Measurements from ENCODE around the gene GLIS1. TPM values are rescaled to one million over a fixed set of nuclear protein-coding genes. Genes with fewer than 3 reads are reported as not detected.

The GLIS1 gene
- total and polyA plus RNA-seq, 2 experiments from 2014 or later: 0.26 to 0.31 TPM

DNA sequence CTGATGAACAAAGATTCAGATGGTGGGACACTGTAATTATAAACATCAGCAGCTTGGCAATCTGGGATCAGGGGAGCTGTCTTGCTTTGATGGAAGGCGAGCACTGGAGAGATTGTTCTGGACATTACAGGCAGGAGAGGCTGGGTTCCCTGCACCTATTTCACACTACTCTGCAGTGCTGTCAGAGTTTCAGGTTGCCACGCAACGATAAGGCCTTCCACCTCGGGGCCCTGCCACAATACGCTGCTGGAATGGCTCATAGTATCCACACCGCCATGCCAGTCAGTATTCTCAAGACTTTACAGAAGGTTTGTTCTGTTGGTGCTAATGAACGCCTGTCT lies 96.8 kb downstream of the GLIS1 start:
- Mint-ChIP-seq H3K4me1 (peaks cover 22% of the 10 kb centered on the region; the same call in 2 of the 3 replicates), H3K9me3 (no peaks in the 10 kb centered on the region), H3K4me3 (no peak overlapping the region), H3K27ac (no peak overlapping the region), H3K27me3 (ENCODE audit: insufficient read depth, low read depth, poor library complexity) (peaks cover 16% of the 10 kb centered on the region), H3K36me3 (ENCODE audit: low read depth) (no peaks in the 10 kb centered on the region; the same call in 2 of the 3 replicates)
- TF ChIP-seq EZH2phosphoT487 (IDR thresholded peaks at IDR 0.05; ENCODE audit: unreplicated experiment): no peak
- TF ChIP-seq, protein P1, sequence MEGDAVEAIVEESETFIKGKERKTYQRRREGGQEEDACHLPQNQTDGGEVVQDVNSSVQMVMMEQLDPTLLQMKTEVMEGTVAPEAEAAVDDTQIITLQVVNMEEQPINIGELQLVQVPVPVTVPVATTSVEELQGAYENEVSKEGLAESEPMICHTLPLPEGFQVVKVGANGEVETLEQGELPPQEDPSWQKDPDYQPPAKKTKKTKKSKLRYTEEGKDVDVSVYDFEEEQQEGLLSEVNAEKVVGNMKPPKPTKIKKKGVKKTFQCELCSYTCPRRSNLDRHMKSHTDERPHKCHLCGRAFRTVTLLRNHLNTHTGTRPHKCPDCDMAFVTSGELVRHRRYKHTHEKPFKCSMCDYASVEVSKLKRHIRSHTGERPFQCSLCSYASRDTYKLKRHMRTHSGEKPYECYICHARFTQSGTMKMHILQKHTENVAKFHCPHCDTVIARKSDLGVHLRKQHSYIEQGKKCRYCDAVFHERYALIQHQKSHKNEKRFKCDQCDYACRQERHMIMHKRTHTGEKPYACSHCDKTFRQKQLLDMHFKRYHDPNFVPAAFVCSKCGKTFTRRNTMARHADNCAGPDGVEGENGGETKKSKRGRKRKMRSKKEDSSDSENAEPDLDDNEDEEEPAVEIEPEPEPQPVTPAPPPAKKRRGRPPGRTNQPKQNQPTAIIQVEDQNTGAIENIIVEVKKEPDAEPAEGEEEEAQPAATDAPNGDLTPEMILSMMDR (conservative IDR thresholded peaks at IDR 0.05; ENCODE audit: low read depth in 2 of 2): no peak
- TF ChIP-seq CREB1 (CRISPR knock-in tag; IDR thresholded peaks at IDR 0.05; ENCODE audit: low read depth): no peak
- no peak for TF ChIP-seq ETS1 (IDR thresholded peaks at IDR 0.05)
- no peak for TF ChIP-seq POLR2AphosphoS5 (IDR thresholded peaks at IDR 0.05; ENCODE audit: low read depth)
- TF ChIP-seq, protein P2, sequence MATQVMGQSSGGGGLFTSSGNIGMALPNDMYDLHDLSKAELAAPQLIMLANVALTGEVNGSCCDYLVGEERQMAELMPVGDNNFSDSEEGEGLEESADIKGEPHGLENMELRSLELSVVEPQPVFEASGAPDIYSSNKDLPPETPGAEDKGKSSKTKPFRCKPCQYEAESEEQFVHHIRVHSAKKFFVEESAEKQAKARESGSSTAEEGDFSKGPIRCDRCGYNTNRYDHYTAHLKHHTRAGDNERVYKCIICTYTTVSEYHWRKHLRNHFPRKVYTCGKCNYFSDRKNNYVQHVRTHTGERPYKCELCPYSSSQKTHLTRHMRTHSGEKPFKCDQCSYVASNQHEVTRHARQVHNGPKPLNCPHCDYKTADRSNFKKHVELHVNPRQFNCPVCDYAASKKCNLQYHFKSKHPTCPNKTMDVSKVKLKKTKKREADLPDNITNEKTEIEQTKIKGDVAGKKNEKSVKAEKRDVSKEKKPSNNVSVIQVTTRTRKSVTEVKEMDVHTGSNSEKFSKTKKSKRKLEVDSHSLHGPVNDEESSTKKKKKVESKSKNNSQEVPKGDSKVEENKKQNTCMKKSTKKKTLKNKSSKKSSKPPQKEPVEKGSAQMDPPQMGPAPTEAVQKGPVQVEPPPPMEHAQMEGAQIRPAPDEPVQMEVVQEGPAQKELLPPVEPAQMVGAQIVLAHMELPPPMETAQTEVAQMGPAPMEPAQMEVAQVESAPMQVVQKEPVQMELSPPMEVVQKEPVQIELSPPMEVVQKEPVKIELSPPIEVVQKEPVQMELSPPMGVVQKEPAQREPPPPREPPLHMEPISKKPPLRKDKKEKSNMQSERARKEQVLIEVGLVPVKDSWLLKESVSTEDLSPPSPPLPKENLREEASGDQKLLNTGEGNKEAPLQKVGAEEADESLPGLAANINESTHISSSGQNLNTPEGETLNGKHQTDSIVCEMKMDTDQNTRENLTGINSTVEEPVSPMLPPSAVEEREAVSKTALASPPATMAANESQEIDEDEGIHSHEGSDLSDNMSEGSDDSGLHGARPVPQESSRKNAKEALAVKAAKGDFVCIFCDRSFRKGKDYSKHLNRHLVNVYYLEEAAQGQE (IDR thresholded peaks at IDR 0.05; ENCODE audit: unreplicated experiment): no peak
- no peak for TF ChIP-seq EZH2 (IDR thresholded peaks at IDR 0.05; ENCODE audit: low read depth, unreplicated experiment)
- TF ChIP-seq STAT1 (IDR thresholded peaks at IDR 0.05; ENCODE audit: unreplicated experiment): no peak
- TF ChIP-seq, protein P3, sequence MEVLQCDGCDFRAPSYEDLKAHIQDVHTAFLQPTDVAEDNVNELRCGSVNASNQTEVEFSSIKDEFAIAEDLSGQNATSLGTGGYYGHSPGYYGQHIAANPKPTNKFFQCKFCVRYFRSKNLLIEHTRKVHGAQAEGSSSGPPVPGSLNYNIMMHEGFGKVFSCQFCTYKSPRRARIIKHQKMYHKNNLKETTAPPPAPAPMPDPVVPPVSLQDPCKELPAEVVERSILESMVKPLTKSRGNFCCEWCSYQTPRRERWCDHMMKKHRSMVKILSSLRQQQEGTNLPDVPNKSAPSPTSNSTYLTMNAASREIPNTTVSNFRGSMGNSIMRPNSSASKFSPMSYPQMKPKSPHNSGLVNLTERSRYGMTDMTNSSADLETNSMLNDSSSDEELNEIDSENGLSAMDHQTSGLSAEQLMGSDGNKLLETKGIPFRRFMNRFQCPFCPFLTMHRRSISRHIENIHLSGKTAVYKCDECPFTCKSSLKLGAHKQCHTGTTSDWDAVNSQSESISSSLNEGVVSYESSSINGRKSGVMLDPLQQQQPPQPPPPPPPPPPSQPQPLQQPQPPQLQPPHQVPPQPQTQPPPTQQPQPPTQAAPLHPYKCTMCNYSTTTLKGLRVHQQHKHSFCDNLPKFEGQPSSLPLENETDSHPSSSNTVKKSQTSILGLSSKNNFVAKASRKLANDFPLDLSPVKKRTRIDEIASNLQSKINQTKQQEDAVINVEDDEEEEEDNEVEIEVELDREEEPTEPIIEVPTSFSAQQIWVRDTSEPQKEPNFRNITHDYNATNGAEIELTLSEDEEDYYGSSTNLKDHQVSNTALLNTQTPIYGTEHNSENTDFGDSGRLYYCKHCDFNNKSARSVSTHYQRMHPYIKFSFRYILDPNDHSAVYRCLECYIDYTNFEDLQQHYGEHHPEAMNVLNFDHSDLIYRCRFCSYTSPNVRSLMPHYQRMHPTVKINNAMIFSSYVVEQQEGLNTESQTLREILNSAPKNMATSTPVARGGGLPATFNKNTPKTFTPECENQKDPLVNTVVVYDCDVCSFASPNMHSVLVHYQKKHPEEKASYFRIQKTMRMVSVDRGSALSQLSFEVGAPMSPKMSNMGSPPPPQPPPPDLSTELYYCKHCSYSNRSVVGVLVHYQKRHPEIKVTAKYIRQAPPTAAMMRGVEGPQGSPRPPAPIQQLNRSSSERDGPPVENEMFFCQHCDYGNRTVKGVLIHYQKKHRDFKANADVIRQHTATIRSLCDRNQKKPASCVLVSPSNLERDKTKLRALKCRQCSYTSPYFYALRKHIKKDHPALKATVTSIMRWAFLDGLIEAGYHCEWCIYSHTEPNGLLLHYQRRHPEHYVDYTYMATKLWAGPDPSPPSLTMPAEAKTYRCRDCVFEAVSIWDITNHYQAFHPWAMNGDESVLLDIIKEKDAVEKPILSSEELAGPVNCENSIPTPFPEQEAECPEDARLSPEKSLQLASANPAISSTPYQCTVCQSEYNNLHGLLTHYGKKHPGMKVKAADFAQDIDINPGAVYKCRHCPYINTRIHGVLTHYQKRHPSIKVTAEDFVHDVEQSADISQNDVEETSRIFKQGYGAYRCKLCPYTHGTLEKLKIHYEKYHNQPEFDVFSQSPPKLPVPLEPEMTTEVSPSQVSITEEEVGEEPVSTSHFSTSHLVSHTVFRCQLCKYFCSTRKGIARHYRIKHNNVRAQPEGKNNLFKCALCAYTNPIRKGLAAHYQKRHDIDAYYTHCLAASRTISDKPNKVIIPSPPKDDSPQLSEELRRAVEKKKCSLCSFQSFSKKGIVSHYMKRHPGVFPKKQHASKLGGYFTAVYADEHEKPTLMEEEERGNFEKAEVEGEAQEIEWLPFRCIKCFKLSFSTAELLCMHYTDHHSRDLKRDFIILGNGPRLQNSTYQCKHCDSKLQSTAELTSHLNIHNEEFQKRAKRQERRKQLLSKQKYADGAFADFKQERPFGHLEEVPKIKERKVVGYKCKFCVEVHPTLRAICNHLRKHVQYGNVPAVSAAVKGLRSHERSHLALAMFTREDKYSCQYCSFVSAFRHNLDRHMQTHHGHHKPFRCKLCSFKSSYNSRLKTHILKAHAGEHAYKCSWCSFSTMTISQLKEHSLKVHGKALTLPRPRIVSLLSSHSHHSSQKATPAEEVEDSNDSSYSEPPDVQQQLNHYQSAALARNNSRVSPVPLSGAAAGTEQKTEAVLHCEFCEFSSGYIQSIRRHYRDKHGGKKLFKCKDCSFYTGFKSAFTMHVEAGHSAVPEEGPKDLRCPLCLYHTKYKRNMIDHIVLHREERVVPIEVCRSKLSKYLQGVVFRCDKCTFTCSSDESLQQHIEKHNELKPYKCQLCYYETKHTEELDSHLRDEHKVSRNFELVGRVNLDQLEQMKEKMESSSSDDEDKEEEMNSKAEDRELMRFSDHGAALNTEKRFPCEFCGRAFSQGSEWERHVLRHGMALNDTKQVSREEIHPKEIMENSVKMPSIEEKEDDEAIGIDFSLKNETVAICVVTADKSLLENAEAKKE (CRISPR knock-in tag; IDR thresholded peaks at IDR 0.05): no peak
- H3F3A ChIP-seq (replicated peaks; ENCODE audit: low read depth): no peaks in the 10 kb centered on the region
- no peak overlapping the region for H3K4me2 ChIP-seq
- no peak overlapping the region for H3K27ac ChIP-seq (ENCODE audit: low read depth)
- ATAC-seq (no peak), DNase-seq (ENCODE audit: low spot score) (no peak)
- H3K79me2 ChIP-seq (replicated peaks; ENCODE audit: insufficient read depth): no peaks in the 10 kb centered on the region
- no peaks in the 10 kb centered on the region for H3K36me3 ChIP-seq (ENCODE audit: insufficient read depth)
- no peaks in the 10 kb centered on the region for H3K9me2 ChIP-seq (ENCODE audit: insufficient read depth)
- no peak overlapping the region for H2AFZ ChIP-seq
- no peaks in the 10 kb centered on the region for H3K4me1 ChIP-seq (ENCODE audit: insufficient read depth)
- no peaks in the 10 kb centered on the region for H4K20me1 ChIP-seq (replicated peaks; ENCODE audit: insufficient read depth)
- no peaks in the 10 kb centered on the region for H3K27me3 ChIP-seq (ENCODE audit: insufficient read depth)
- H3K4me3 ChIP-seq: no peak overlapping the region

Data from GM23338 (cell line).